Stomach (tissue), 9 donors: Measurements from ENCODE around the gene NNMT. TPM values are rescaled to one million over a fixed set of nuclear protein-coding genes. Genes with fewer than 3 reads are reported as not detected.

ENCODE experiments used
- DNase-seq, 2 donors: peaks; one replicate each; pipeline versions ENCODE4 v3.0.0 to v3.0.0-alpha.2; 2013 to 2019
- H3K27ac ChIP-seq, 5 donors: fragments of 200-600 bp in 4 of 5; sonication (generic) in 4 of 5; one replicate each; pipeline ENCODE4 v1.5.1; 2013 to 2019; ENCODE audit warnings: mild to moderate bottlenecking in 1 of 5, moderate library complexity in 1 of 5
- H3K27me3 ChIP-seq, 3 donors: fragments of 200-600 bp; sonication (generic); one replicate each; pipeline ENCODE4 v1.5.1; 2017 to 2019; ENCODE audit warnings: mixed run types in 1 of 3
- H3K36me3 ChIP-seq, 4 donors: fragments of 200-600 bp; sonication (generic); 1 replicate in 3 of 4; 2 replicates in 1 of 4; pipeline ENCODE4 v1.5.1; 2016 to 2019
- H3K4me1 ChIP-seq, 4 donors: fragments of 200-600 bp; sonication (generic); one replicate each; pipeline ENCODE4 v1.5.1; 2016 to 2019
- H3K4me3 ChIP-seq, 4 donors: fragments of 200-600 bp; sonication (generic) in 3 of 4; one replicate each; pipeline ENCODE4 v1.5.1; 2016 to 2019; ENCODE audit warnings: mild to moderate bottlenecking in 1 of 4
- H3K9me3 ChIP-seq, 4 donors: fragments of 200-600 bp; sonication (generic); one replicate each; pipeline ENCODE4 v1.5.1; 2016 to 2019
- CTCF ChIP-seq, 7 experiments: fragments of 450-650 bp in 4 of 7; fragments of 200-600 bp in 3 of 7; sonication (generic) in 3 of 7; IDR thresholded peaks; one replicate each; pipeline ENCODE4 v1.5.1; 2016 to 2019; ENCODE audit warnings: antibody characterized with exemption in 7 of 7, control low read depth in 2 of 7, mild to moderate bottlenecking in 1 of 7
- EP300 ChIP-seq: sonication (generic); formaldehyde crosslinking; IDR thresholded peaks from one replicate; pipeline ENCODE4 v1.6.1; 2017; ENCODE audit warnings: antibody characterized with exemption
- POLR2A ChIP-seq, 4 donors: fragments of 450-650 bp; IDR thresholded peaks; one replicate each; pipeline ENCODE4 v1.6.1; 2016; ENCODE audit warnings: antibody characterized with exemption in 4 of 4, control low read depth in 2 of 4, mild to moderate bottlenecking in 1 of 4, moderate library complexity in 1 of 4
- POLR2AphosphoS5 ChIP-seq, 3 donors: sonication (generic); formaldehyde crosslinking; IDR thresholded peaks; one replicate each; pipeline ENCODE4 v1.6.1; 2016; ENCODE audit warnings: antibody characterized with exemption in 3 of 3
- WGBS, 5 donors: extraction: QIAGEN DNeasy Blood & Tissue Kit in 3 of 5; methylation state at CpG; one replicate each; pipeline versions ENCODE4 v1.1.5 to v1.1.7; 2013 to 2018; 5-methylcytosine and 5-hydroxymethylcytosine counted together
- intact Hi-C: fragments of 100-400 bp; cut with DNase I; formaldehyde crosslinking; loops from one replicate; pipeline ENCODE4 v1.15.1; 2023; ENCODE audit warnings: low total_unique reads
- polyA plus RNA-seq, 3 donors: library from polyadenylated mRNA; stranded (reverse); fragments of 200-250 nt; gene quantifications; one replicate each; pipeline ENCODE4 v1.2.3, GENCODE V29; 2013
- total RNA-seq, 5 donors: library from RNA; depleted of rRNA; stranded (reverse); fragments of >200 nt; gene quantifications; one replicate each; pipeline versions ENCODE4 v1.1.0 to v1.2.3, GENCODE V29; 2014 to 2016
- donor health status: healthy with polysubstance abuse.
- donor health status: Bipolar disorder and iron deficiency.
- donor health status: healthy.

NNMT gene
- total and polyA plus RNA-seq, 8 donors, result 35.1 to 451 (median 279) TPM

GRCh38 chr11:114280696-114281095 is 15.5 kb upstream of the NNMT start:
- intact Hi-C loops, result no loop called here
- Histone ChIP-seq H3K9me3 (no peaks in the 10 kb centered on the region), H3K27ac (peak overlapping the region in 3 of 5 donors; percentile 17 to 68 (median 42)), H3K4me1 (peaks cover 13 to 20% (median 15%) of the 10 kb centered on the region in 4 donors), H3K4me3 (no peak overlapping the region), H3K27me3 (peaks cover 0 to 11% (median 0%) of the 10 kb centered on the region in 3 donors), H3K36me3 (no peaks in the 10 kb centered on the region)
- 32 to 71% (median 40%) methylated on average over 6 of the region's 6 CpGs for WGBS, 5 donors
- DNase-seq, result peak; percentile 52 to 81
- TF ChIP-seq EP300, result no peak
- no peak for TF ChIP-seq POLR2A (IDR thresholded peaks at IDR 0.05)
- peak in 1 of 7 experiments; percentile 55 for TF ChIP-seq CTCF (IDR thresholded peaks at IDR 0.05)
- peak in 1 of 3 donors; percentile 39 for TF ChIP-seq POLR2AphosphoS5 (IDR thresholded peaks at IDR 0.05)

GRCh38 chr11:114281388-114281956 is 14.7 kb upstream of the NNMT start:
- no peak for DNase-seq
- Histone ChIP-seq H3K9me3 (no peaks in the 10 kb centered on the region), H3K36me3 (no peaks in the 10 kb centered on the region), H3K4me3 (no peak overlapping the region), H3K4me1 (peaks cover 13 to 20% (median 15%) of the 10 kb centered on the region in 4 donors), H3K27ac (peak overlapping the region in 3 of 5 donors; percentile 17 to 68 (median 42)), H3K27me3 (peaks cover 0 to 5% (median 0%) of the 10 kb centered on the region in 3 donors)
- TF ChIP-seq EP300 (no peak), POLR2AphosphoS5 (IDR thresholded peaks at IDR 0.05) (no peak), CTCF (IDR thresholded peaks at IDR 0.05) (no peak), POLR2A (IDR thresholded peaks at IDR 0.05) (no peak)
- intact Hi-C loops, result no loop called here
- 82 to 95% (median 91%) methylated on average over 1 of the region's 1 CpG for WGBS, 5 donors

GRCh38 chr11:114282488-114282887 is 13.7 kb upstream of the NNMT start:
- Histone ChIP-seq H3K4me3 (no peak overlapping the region), H3K4me1 (peaks cover 13 to 20% (median 15%) of the 10 kb centered on the region in 4 donors), H3K36me3 (no peaks in the 10 kb centered on the region), H3K27me3 (no peaks in the 10 kb centered on the region), H3K9me3 (no peaks in the 10 kb centered on the region), H3K27ac (no peak overlapping the region)
- TF ChIP-seq POLR2A (IDR thresholded peaks at IDR 0.05), result no peak
- TF ChIP-seq EP300, result no peak
- TF ChIP-seq CTCF (IDR thresholded peaks at IDR 0.05), result no peak
- TF ChIP-seq POLR2AphosphoS5 (IDR thresholded peaks at IDR 0.05), result no peak
- intact Hi-C loops, result no loop called here
- no peak for DNase-seq
- 75 to 84% (median 80%) methylated on average over 3 of the region's 3 CpGs for WGBS, 5 donors

- no peak for TF ChIP-seq EP300
- TF ChIP-seq POLR2A (IDR thresholded peaks at IDR 0.05), result no peak
- TF ChIP-seq POLR2AphosphoS5 (IDR thresholded peaks at IDR 0.05), result no peak
- no peak for TF ChIP-seq CTCF (IDR thresholded peaks at IDR 0.05)
- no peaks in the 10 kb centered on the region for H3K27me3 ChIP-seq
- H3K4me3 ChIP-seq, result no peak overlapping the region
- no peak for DNase-seq
- H3K27ac ChIP-seq, result no peak overlapping the region
- H3K4me1 ChIP-seq, result peaks cover 13 to 20% (median 15%) of the 10 kb centered on the region in 4 donors
- WGBS, 5 donors, result 83 to 92% (median 87%) methylated on average over 3 of the region's 3 CpGs
- intact Hi-C loops, result no loop called here
- no peaks in the 10 kb centered on the region for H3K9me3 ChIP-seq
- H3K36me3 ChIP-seq, result no peaks in the 10 kb centered on the region
These were observed 12.8 kb upstream of the NNMT start for GRCh38 chr11:114283422-114283821.
